Glutamatergic neuron (in vitro differentiated cells): ENCODE results near the gene PTPRN2. TPM values are rescaled to one million over a fixed set of nuclear protein-coding genes. Genes with fewer than 3 reads are reported as not detected.

ENCODE experiments used
- DNase-seq: peaks from one replicate; pipeline ENCODE4 v3.0.0; 2022
- H3K27ac Mint-ChIP-seq: one replicate; pipeline ENCODE4 v1.8.0; 2020; ENCODE audit warnings: mild to moderate bottlenecking, mixed read lengths, inconsistent platforms; ENCODE audit not compliant: unreplicated experiment
- H3K27me3 Mint-ChIP-seq: one replicate; pipeline ENCODE4 v1.8.0; 2020; ENCODE audit warnings: mild to moderate bottlenecking, moderate library complexity, mixed read lengths, inconsistent platforms; ENCODE audit not compliant: unreplicated experiment
- H3K36me3 Mint-ChIP-seq: one replicate; pipeline ENCODE4 v1.8.0; 2020; ENCODE audit warnings: mild to moderate bottlenecking, mixed read lengths, inconsistent platforms; ENCODE audit not compliant: unreplicated experiment
- H3K4me1 Mint-ChIP-seq: one replicate; pipeline ENCODE4 v1.8.0; 2020; ENCODE audit warnings: mild to moderate bottlenecking, low read depth, mixed read lengths, inconsistent platforms; ENCODE audit not compliant: unreplicated experiment
- H3K4me3 Mint-ChIP-seq: one replicate; pipeline ENCODE4 v1.8.0; 2020; ENCODE audit warnings: mild to moderate bottlenecking, mixed read lengths, inconsistent platforms; ENCODE audit not compliant: unreplicated experiment
- H3K9me3 Mint-ChIP-seq: one replicate; pipeline ENCODE4 v1.8.0; 2020; ENCODE audit warnings: mild to moderate bottlenecking, moderate library complexity, mixed read lengths, inconsistent platforms; ENCODE audit not compliant: unreplicated experiment
- total RNA-seq: library from RNA; stranded (reverse); fragmentation: NEBNext Ultra II Directional; extraction: Animal tissue kit (Norgen Biotek cat#: 25700); gene quantifications from one replicate; pipeline ENCODE4 v1.2.1, GENCODE V29; 2021; ENCODE audit not compliant: unreplicated experiment
- TF ChIP-seq, protein P1 (sequence below): fragments of 200-600 bp; sonication (generic); IDR thresholded peaks from one replicate; pipeline ENCODE4 v1.5.0; 2021; ENCODE audit not compliant: partially characterized antibody, unreplicated experiment

PTPRN2 gene
- total RNA-seq, 1 donor from 2014 or later: 49.0 TPM

DNA sequence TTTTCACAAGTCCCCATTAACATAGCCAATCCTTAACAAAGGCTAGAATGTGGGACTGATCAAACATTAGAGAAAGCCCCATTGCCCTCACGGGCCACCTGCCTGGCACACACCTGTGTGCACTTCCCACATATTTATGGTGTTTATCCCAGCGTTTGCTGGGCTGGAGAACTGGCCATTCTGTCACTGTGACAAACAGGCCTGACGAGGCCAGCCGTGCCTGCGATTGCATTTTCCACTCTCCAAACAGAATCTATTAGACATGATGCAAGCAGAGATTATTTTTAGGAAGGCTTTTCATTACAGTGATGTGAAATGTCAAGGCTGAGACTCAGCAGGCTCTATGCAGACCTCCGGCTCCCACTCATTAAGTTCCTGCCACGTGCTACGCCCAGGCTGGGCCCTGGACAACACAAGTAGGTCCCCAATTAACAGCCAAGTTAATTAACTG lies 20.4 kb downstream of the PTPRN2 start:
- DNase-seq: no peak
- Mint-ChIP-seq H3K4me1 (peaks cover 2% of the 10 kb centered on the region), H3K36me3 (peaks cover 7% of the 10 kb centered on the region), H3K27me3 (peaks cover 10% of the 10 kb centered on the region), H3K9me3 (peaks cover 6% of the 10 kb centered on the region), H3K4me3 (no peak overlapping the region), H3K27ac (no peak overlapping the region)
- TF ChIP-seq, protein P1, sequence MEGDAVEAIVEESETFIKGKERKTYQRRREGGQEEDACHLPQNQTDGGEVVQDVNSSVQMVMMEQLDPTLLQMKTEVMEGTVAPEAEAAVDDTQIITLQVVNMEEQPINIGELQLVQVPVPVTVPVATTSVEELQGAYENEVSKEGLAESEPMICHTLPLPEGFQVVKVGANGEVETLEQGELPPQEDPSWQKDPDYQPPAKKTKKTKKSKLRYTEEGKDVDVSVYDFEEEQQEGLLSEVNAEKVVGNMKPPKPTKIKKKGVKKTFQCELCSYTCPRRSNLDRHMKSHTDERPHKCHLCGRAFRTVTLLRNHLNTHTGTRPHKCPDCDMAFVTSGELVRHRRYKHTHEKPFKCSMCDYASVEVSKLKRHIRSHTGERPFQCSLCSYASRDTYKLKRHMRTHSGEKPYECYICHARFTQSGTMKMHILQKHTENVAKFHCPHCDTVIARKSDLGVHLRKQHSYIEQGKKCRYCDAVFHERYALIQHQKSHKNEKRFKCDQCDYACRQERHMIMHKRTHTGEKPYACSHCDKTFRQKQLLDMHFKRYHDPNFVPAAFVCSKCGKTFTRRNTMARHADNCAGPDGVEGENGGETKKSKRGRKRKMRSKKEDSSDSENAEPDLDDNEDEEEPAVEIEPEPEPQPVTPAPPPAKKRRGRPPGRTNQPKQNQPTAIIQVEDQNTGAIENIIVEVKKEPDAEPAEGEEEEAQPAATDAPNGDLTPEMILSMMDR: no peak

DNA sequence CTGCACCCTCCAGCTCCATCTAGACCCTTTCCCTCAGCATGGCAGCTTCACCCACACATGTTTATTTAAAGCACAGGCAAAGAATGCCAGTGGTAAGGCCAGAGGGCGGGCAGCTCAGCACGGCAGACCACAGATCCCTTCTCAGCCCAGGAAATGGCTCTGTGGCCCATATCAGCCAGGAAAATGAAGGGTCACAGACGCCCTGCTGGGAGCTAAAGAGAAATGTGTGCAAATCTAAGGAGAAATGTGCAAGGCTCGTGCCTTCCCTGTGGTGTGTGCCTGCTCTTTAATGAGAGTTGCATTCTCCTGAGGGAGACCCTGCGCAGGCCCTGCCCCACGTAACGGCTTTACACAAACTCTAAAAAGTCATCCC lies 23.0 kb downstream of the PTPRN2 start:
- H3K9me3 Mint-ChIP-seq: peaks cover 7% of the 10 kb centered on the region
- H3K27ac Mint-ChIP-seq: no peak overlapping the region
- DNase-seq: no peak
- H3K27me3 Mint-ChIP-seq: peaks cover 3% of the 10 kb centered on the region
- TF ChIP-seq, protein P1: no peak
- no peak overlapping the region for H3K4me3 Mint-ChIP-seq
- no peaks in the 10 kb centered on the region for H3K36me3 Mint-ChIP-seq
- H3K4me1 Mint-ChIP-seq: peaks cover 3% of the 10 kb centered on the region

DNA sequence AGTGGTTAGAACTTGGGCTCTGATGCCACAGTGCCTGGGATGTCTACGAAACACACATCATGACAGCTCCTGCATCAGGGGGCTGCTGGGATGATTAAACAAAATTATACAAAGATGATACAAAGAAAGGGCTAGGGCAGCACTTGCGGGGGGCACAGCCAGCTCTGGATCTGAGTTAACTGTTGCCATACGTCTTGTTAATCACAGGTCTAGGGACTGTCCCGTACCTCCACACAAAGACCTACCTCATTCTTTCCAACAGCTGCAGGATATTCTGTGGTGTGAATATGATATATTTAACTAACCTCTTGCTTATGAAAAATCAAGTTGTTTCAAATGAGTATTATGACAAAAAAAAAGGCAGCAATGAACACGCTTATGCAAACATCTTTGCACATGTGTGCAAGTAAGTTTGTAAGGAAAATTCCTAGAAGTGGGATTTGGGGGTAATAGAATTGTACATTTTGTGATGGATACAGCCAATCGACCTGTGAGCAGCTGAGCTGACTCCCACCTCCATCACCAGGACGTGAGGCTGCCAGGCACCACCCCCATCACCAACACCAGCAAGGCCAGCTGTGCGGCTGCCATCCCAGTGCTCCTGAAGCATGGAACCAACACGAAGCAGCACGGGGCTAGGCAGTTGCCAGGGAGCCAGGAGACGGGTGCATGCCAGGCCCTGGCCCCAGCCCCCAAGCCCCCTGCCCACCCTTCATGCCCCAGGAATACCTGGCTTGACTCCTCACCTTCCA lies 23.5 kb downstream of the PTPRN2 start:
- no peak for DNase-seq
- H3K9me3 Mint-ChIP-seq: peaks cover 7% of the 10 kb centered on the region
- H3K4me3 Mint-ChIP-seq: no peak overlapping the region
- no peaks in the 10 kb centered on the region for H3K36me3 Mint-ChIP-seq
- H3K27ac Mint-ChIP-seq: no peak overlapping the region
- peaks cover 3% of the 10 kb centered on the region for H3K4me1 Mint-ChIP-seq
- TF ChIP-seq, protein P1: no peak
- peaks cover 3% of the 10 kb centered on the region for H3K27me3 Mint-ChIP-seq

DNA sequence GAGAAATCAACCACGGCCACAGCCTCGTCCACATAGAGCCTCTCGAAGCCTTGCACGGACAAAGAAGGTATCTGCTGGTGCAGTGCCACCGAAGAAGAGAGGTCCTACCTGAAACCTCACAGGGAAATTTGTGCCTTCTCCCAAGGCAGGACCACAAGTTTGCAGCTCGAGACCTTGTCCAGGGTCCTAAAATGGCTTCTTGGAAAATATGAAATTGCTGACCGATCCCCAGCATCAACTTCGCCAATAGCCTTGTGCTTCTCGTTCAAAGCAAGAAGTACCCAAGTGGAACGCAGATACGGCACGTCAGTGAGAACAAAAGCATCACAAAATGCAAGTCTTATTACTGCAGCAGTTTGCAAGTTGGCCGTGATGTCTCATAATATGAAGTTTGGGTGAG lies 24.6 kb downstream of the PTPRN2 start:
- H3K4me1 Mint-ChIP-seq: peaks cover 3% of the 10 kb centered on the region
- no peak overlapping the region for H3K4me3 Mint-ChIP-seq
- TF ChIP-seq, protein P1: no peak
- H3K27me3 Mint-ChIP-seq: no peaks in the 10 kb centered on the region
- DNase-seq: no peak
- H3K36me3 Mint-ChIP-seq: no peaks in the 10 kb centered on the region
- peaks cover 9% of the 10 kb centered on the region for H3K9me3 Mint-ChIP-seq
- no peak overlapping the region for H3K27ac Mint-ChIP-seq

- Mint-ChIP-seq H3K9me3 (peaks cover 13% of the 10 kb centered on the region), H3K4me3 (no peak overlapping the region), H3K27ac (no peak overlapping the region)
Observed at GRCh38 chr7:158562517-158562916, 25.1 kb downstream of the PTPRN2 start.

More at GRCh38 chr7:158562517-158562916, 25.1 kb downstream of the PTPRN2 start:
- peaks cover 3% of the 10 kb centered on the region for H3K4me1 Mint-ChIP-seq
- TF ChIP-seq, protein P1: no peak
- no peaks in the 10 kb centered on the region for H3K36me3 Mint-ChIP-seq
- no peak for DNase-seq
- no peaks in the 10 kb centered on the region for H3K27me3 Mint-ChIP-seq
